Myocyte (in vitro differentiated cells): ENCODE measurements around the gene FLYWCH2. TPM values are rescaled to one million over a fixed set of nuclear protein-coding genes. Genes with fewer than 3 reads are reported as not detected.
A peak's percentile ranks its signal among the peaks of the same experiment; 100 is the strongest.
"Not testable (repeated sequence)": the region's sequence is repeated elsewhere in the genome, so short reads cannot be mapped to it uniquely, and the experiment has no call there.

Source experiments
- DNase-seq: peaks from one replicate; pipeline ENCODE4 v3.0.0-alpha.2; 2012; ENCODE audit warnings: low read depth
- total RNA-seq: library from RNA; depleted of rRNA; stranded (reverse); fragments of >200 nt; gene quantifications from 2 replicates; pipeline ENCODE4 v1.2.3, GENCODE V29; 2014

Gene FLYWCH2
- total RNA-seq, 1 donor from 2014 or later, result 59.9 TPM

DNA sequence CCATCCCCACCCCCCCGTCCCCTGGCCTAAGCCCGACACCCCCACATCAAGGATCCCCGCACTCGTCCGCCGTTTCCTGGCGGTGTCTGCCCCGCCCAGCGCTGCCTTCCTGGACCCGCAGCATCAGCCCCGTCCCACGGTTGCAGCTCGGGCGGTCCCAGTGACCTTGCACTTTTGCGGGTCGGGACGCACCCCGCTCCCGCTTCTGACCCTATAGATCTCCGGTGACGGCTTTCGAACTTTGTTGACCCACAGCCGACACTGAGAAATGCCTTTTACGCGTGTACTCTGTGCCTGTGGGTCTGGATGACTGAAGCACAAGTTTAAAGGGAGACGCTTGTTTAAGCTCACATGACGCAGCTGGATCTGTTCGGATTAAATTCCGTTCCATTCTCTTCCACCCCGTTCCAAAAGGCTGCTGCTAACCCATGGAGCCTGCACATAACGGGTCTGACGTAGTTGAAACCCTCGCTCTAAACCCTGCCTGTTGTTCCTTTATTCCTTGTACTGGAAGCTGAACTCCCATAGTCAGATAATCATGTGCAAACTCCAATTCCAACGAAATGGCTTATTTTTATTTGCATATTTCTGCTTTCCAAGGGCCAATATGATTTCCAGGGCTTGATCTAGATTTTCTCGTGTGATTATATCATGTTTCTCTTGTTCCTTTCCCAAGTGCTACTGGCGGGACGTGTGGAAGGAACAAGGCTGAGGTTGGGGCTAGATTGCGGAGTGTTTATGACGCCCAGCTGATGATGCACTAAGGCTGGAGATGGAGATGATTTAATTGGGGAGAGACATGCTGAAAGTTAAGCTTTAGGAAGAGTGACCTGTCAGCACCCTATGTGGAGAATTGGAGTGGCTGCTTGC, 29.6 kb downstream of the FLYWCH2 start:
- DNase-seq, result peak; percentile 63

DNA sequence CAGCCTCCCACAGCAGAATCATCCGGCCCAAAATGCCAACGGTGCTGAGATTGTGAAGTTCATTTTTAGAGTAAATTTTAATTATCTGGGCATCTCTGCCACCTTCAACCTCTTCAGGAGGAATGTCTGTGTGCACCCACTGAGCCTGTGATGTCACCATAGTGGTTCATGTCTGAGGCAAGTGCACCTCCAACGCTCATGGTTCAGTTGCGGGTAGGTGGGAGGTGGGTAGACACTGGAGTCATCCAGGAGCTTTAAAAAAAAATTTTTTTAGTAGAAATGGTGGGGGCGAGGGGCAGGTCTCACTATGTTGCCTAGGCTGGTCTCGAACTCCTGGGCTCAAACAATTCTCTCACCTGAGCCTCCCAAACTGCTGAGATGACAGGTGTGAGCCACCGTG, 30.6 kb downstream of the FLYWCH2 start:
- DNase-seq, result no peak

DNA sequence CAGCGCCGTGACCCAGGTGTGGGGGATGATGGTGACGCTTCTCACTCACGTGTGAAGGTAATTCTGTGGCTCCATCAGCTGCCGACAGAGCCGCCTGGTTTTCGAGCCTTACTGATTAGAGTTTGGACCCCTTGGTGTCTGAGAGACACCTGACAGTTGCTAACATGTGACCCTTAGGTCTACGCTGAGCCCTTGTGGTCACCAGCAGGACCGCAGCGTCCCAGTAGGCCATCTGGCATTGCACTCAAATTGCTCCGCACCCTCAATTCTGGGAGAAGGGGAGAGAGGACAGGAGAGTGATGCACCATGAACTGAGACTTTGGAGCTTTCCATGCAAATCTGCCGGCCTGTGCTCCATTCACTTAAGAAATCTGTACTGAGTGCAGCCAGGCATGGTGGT, 31.2 kb downstream of the FLYWCH2 start:
- no peak for DNase-seq

DNA sequence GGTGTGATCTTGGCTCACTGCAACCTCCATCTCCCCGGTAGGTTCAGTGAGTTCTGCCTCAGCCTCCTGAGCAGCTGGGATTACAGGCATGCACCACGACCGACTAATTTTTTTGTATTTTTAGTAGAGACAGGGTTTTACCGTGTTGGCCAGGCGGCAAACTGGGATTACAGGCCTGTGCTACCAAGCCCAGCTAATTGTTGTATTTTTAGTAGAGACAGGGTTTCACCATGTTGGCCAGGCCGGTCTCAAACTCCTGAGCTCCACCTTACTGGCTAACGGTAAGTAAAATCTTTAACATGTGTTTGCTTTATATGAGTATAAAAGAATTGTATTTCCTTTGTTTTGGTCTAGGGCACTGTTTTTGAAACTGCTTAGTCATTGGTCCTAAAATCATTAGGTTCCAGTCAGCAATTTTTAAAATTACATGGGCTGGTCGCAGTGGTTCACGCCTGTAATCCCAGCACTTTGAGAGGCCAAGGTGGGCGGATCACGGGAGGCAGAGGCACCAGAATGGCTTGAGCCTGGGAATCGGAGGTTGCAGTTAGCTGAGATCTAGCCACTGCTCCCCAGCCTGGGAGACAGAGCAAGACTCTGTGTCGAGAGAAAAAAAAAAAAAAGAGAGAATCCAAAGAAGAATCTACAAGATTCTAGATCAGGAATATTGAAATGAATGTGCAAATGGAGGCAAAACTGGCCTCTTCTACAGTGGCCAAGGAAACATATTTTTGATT, 32.3 kb downstream of the FLYWCH2 start:
- no peak for DNase-seq

DNA sequence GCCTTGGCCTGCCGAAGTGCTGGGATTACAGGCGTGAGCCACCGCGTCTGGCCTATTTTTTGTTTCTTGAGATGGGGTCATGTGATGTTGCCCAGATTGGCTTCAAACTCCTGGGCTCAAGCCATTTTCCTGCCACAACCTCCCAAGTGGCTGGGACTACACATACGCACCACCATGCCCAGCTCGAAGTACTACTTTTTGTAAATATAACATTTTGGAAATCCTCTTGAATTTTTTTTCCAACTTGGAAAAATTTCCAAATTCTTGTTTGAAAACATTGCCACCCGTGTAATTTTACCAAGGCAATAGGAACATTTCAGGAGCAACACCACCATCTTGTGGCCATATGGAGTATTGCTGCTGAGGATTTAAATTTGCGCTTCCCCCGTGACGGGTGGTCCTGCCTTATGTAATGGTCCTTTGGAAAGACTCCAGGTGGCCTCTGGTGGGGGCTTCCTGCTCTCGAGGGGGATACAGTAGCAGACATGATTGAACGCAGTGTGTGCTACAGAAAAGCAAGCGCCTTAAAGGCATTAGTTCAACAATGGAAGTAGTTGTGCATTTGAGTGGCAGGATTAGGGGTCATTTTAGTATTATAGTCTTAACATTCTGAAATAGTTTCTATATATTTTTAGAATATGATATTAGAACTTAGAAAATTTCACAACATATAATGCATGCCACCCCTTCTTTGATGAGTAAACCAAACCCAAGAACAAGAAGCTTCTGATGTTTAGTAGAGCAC, 36.7 kb downstream of the FLYWCH2 start:
- DNase-seq, result peak; percentile 79

DNA sequence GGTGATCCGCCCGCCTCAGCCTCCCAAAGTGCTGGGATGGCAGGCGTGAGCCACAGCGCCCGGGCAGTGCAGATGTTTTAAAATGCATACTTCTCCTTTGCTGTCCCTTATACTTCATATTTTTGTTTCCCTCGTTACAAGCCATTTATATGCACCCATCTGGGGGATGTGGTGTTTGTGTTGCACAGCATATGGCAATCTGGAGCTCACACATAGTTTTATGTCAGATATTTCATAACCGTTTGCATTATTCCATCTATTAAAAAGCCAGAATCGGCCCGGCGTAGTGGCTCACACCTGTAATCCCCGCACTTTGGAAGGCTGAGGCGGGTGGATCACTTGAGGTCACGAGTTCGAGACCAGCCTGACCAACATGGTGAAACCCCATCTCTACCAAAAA, 40.5 kb downstream of the FLYWCH2 start:
- DNase-seq, result no peak

DNA sequence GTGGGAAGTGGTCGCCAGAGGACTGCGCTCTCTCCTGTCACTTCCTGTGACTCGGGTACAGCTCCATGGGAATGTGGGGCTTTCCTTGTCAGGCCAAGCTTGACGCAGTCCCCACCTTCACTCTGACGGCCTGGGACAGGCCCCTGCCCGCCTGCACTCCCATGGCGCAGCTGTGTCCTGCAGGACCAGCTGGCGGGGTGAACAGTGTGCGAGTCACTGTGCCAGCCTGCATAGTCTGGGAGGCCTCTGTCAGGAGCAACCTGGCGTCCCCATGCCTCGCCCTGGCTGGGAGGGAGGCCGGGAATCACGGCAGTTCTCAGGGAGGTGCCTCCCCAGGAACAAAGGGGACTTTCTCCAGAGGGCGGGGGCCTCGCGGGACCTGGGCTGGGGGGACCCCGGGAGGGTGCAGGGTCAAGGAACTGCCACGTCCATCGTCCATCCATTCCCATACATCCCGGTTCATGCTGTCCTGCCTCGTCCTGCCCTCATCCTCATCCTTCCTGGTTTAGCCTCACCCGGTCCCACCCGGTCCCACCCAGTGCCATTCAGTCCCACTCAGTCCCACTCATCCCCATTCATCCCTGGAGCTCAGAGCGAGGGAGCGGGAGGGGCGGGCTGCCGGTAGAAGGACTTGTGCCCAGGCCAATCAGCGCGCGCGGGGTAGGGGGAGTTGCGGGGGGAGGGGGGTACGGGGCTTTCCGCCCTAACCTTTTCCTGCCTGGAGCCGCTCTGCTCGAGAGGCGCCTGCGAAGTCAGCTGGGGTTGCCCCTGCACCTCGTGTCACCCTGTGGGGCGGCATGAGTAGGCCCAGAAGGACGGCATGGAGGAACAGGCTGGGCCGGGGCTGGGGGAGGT, 42.1 kb downstream of the FLYWCH2 start:
- peak; percentile 64 for DNase-seq

DNA sequence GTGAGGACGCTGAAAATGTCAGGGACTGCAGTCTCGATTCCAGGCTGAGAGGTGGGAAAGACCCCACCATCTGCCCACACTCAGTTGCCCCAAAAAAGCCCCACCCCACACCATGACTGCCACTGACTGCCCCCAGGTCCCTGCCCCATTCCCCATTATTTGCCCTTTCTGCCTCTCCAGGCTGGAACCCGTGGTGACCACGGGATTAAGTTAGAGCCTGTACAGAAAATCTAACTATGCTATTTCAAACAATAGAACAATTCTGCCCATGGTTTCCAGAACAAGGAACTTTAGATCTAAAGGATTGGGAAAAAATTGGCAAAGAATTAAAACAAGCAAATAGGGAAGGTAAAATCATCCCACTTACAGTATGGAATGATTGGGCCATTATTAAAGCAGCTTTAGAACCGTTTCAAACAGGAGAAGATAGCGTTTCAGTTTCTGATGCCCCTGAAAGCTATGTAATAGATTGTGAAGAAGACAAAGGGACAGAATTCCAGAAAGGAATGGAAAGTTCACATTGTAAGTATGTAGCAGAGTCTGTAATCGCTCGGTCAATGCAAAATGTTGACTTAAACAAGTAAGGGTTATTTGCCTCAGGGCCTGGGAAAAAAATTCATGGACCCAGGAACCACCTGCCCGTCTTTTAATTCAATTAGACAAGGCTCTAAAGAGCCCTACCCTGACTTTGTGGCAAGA, 43.1 kb downstream of the FLYWCH2 start:
- no peak for DNase-seq

DNA sequence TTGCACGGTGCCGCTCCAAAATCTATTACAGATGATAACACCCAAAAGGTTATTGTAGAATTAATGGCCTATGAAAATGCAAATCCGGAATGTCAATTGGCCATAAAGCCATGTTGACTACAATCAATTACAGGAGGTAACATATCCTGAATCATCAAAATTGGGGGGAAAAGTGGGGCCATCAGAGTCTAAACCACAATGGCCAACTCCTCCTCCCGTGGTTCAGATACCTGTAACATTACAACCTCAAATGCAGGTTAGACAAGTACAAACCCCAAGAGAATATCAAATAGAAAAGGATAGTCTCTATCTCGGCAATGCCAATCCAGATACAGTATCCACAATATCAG, 43.6 kb downstream of the FLYWCH2 start:
- no peak for DNase-seq

DNA sequence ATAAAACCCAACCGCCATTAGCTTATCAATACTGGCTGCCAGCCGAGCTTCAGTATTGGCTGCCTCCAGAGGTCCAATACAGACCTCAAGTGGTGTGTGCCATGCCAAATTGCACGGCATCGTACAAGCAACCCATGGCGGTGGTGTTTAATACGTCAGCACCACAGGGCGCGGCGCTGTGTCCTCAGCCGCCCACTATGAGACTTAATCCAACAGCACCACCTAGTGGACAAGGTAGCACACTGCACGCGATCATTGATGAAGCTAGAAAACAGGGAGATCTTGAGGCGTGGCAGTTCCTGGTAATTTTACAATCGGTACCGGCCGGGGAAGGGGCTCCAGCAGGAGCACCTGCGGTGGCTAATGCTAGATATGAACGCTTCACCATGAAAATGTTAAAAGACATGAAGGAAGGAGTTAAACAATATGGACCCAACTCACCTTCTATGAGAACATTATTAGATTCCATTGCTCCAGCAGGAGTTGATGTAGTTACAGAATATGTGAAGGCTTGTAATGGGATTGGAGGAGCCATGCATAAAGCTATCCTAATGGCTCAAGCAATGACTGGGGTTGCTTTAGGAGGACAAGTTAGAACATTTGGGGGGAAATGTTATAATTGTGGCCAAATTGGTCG, 44.1 kb downstream of the FLYWCH2 start:
- peak; percentile 90 for DNase-seq

DNA sequence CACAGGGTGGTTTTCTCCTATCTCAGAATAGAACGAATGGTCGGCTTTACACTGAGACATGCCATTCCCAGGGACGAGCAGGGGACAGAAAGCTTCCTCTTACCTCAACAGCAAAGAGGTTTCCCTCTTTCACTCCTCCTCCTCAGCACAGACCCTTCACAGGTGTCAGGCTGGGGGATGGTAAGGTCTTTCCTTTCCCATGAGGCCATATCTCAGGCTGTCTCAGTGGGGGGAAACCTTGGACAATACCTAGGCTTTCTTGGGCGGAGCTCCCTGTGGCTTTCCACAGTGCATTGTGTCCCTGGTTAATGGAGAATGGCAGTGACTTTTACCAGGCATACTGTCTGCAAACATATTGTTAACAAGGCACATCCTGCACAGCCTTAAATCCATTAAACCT, 45.1 kb downstream of the FLYWCH2 start:
- DNase-seq, result not testable (repeated sequence)

DNA sequence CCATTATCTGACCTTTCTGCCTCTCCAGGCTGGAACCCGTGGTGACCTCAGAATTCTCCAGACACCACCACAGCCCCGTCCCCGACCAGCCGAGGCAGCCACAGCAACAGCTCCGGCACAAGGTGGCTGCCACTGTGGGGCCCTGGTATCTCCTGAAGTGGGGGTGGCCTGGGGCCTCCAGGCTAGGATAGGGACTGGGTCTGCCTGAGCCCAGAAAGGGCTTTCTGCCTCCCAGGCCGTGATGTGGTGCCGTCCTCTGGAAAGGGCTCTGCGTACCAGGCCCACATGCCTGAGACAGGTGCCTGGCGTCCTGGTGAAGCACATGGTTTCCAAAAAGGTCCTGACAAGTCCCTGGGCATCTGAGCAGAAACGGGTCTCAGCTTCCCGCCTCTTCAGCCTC, 45.8 kb downstream of the FLYWCH2 start:
- no peak for DNase-seq

DNA sequence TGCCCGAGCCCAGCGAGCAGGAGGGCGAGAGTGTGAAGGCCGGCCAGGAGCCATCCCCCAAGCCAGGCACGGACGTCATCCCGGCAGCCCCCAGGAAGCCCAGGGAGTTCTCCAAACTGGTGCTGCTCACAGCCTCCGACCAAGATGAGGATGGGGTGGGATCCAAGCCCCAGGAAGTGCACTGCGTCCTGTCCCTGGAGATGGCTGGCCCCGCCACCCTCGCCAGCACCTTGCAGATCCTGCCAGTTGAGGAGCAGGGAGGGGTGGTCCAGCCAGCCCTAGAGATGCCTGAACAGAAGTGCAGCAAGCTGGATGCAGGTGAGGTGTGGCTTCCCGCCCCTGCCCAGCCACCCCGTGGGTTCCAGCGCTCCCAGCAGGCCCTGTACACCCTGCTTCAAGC, 46.7 kb downstream of the FLYWCH2 start:
- DNase-seq, result no peak

DNA sequence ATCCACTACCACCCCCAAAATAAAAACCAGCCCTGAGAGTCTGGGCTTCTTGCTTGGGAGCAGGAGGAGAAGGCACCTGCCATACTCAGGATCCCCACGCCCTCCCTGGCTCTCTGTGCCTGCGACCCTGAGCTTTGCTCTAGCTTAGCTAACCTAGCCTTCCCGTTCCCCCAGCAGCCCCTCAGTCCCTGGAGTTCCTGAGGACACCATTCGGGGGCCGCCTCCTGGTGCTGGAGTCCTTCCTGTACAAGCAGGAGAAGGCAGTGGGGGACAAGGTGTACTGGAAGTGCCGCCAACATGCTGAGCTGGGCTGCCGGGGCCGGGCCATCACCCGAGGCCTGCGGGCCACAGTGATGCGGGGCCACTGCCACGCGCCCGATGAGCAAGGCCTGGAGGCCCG, 47.2 kb downstream of the FLYWCH2 start:
- DNase-seq, result no peak

DNA sequence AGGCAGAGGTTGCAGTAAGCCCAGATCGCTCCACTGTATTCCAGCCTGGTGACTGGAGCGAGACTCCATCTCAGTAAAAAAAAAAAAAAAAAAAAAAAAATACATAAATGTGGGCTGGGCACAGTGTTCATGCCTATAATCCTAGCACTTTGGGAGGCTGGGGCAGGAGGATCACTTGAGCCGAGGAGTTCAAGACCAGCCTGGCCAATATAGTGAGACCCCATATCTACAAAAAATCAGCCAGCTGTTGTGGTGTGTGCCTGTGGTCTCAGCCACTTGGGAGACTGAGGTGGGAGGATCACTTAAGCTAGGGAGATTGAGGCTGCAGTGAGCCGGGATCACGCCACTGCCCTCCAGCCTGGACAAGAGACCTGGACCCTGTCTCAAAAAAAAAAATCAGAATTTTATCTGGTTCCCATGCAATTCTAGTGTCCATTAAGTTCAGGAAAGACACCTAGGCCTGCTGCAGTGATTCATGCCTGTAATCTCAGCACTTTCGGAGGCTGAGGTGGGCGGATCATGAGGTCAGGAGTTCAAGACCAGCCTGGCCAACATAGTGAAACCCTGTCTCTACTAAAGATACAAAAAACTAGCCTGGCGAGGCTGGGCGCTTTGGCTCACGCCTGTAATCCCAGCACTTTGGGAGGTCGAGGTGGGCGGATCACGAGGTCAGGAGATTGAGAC, 48.4 kb downstream of the FLYWCH2 start:
- not testable (repeated sequence) for DNase-seq

DNA sequence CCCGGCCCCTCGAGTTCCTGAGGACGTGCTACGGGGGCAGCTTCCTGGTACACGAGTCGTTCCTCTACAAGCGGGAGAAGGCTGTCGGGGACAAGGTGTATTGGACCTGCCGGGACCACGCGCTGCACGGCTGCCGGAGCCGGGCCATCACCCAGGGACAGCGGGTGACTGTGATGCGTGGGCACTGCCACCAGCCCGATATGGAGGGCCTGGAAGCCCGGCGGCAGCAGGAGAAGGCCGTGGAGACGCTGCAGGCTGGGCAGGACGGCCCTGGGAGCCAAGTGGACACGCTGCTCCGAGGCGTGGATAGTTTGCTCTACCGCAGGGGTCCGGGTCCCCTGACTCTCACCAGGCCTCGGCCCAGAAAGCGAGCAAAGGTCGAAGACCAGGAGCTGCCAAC, 50.1 kb downstream of the FLYWCH2 start:
- DNase-seq, result no peak

DNA sequence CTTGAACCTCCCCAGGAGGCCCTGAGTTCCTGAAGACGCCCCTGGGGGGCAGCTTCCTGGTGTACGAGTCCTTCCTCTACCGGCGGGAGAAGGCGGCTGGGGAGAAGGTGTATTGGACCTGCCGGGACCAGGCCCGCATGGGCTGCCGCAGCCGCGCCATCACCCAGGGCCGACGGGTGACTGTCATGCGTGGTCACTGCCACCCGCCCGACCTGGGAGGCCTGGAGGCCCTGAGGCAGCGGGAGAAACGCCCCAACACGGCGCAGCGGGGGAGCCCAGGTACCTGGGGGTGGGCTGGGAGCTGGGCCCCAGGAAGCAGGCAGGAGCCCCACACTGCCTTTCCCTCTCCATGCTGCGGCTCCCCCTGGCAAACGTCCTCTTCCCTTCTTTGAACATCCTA, 50.7 kb downstream of the FLYWCH2 start:
- no peak for DNase-seq

DNA sequence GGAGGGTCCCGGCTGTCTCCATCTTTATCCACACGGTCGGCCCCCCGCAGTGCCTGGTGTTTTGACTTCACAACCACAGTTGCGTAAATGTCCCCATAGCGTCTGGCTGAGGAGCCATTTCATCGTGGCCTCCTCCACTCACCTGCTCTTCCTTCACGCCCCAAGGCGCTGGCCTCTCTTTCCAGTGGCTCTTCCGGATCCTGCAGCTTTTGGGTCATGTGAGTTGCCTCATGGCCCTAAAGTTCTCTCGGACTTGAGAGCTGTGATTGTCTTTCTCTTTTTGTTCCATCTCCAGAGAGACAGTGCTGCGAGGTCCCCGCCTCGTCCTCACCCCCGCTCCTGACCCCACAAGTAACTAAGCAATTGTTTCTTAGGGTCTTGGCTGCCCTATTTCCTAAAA, 51.4 kb downstream of the FLYWCH2 start:
- DNase-seq, result no peak

DNA sequence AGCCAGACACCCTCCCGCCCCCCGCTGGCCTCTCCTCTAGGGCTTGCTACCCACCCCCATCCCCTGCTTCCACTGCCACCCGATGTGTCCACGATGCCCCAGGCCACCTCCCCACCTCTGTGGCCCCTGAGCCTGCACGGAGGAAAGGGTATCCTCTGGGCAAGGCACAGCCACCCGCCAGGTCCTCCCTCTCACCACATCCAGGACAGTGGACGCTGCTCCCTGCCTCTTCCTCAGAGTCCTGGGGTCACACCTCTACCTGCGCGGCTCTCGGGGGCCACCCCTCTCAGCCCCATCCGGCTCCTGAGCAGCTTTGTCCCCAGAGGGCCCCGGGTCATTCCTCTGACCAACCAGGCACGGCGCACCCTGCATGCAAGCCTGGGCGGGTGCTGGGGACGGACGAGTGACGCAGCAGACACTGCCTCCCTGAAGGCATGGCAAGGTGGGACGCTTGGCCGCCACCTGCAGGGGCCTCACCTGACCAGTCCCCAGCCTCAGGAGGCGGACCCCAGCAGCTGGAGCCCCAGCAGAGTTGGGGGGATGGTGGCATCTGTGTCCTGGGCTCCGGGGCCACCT, 53.5 kb downstream of the FLYWCH2 start:
- no peak for DNase-seq
